ENCODE measurements around the gene SMYD3.

The SMYD3 gene

GRCh38 chr1:246203180-246203579 lies 303.9 kb downstream of the SMYD3 start:
- no peak for DNase-seq

DNA sequence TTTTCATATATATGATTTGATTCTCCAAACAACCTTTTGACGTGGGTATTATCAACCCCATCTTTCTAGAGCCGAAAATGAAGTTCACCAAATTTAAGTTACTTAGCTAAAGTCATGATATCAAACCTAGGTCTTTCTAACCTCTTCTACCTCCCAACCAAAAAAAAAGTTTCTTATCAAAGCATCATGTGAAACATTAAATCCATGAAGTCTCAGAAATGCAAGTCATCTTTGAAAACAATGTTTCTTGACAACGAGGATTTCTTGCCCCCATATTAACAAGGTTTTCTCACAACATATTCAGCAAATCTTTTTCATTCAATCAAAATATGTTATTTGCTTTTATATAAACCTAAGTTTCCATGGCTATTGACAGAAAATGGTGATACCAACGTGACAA lies 306.3 kb downstream of the SMYD3 start:
- DNase-seq = no peak

DNA sequence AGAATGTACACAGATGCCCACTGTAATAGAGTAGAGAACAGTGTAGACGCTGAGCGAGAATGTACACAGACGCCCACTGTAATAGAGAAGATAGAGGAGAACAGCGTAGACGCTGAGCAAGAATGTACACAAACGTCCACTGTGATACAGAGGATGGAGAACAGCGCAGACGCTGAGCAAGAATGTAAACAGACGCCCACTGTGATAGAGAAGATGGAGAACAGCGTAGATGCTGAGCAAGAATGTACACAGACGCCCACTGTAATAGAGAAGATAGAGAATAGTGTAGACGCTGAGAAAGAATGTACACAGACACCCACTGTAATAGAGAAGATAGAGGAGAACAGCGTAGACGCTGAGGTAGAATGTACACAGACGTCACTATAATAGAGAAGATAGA lies 306.9 kb downstream of the SMYD3 start:
- no peak for DNase-seq

GRCh38 chr1:246199086-246199645 lies 307.9 kb downstream of the SMYD3 start:
- DNase-seq = no peak

GRCh38 chr1:246198115-246198816 lies 308.8 kb downstream of the SMYD3 start:
- DNase-seq = no peak

GRCh38 chr1:246197076-246197475 lies 310.0 kb downstream of the SMYD3 start:
- no peak for DNase-seq

- no peak for DNase-seq
These were observed 311.8 kb downstream of the SMYD3 start for GRCh38 chr1:246195296-246195695.

DNA sequence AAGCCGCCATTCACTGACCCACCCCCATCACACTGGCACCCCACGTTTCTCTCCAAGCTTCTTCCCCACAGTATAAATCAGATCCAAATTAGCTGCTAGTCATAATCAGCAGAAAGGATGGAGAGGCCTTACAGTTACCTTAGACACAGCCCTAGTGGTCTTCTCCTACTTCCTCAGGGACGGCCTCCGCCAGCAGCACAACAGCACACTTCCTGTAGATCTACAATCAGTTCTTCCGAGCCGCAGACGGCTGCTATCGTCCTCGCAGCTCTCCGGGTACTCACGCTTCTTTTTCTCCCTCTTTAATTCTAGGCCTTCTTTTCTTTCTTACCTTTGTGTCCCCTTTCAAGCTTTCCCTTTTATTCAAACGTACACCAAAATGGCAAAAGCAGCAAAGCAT lies 313.5 kb downstream of the SMYD3 start:
- DNase-seq = no peak

DNA sequence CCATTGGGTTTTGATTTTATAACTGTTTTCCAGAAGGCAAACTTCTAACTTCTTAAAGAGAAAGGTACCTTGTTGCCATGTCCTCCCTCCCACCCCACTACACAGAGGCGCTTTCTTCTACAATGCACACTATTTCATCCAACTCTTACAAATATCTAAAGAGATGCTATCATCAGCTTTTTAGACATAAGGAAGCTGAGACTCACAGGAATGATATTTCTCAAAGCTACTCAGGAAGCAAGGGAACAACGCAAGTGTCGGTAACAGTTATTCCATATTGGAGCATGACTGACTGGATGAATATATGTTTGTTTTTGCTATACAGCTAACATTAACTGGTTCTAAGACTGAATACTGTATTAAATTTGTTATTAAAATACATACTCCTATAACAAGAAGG lies 318.0 kb downstream of the SMYD3 start:
- no peak for DNase-seq

- DNase-seq = no peak
These were observed 319.2 kb downstream of the SMYD3 start for GRCh38 chr1:246187834-246188372.

- no peak for DNase-seq
These were observed 322.6 kb downstream of the SMYD3 start for GRCh38 chr1:246184503-246184902.

DNA sequence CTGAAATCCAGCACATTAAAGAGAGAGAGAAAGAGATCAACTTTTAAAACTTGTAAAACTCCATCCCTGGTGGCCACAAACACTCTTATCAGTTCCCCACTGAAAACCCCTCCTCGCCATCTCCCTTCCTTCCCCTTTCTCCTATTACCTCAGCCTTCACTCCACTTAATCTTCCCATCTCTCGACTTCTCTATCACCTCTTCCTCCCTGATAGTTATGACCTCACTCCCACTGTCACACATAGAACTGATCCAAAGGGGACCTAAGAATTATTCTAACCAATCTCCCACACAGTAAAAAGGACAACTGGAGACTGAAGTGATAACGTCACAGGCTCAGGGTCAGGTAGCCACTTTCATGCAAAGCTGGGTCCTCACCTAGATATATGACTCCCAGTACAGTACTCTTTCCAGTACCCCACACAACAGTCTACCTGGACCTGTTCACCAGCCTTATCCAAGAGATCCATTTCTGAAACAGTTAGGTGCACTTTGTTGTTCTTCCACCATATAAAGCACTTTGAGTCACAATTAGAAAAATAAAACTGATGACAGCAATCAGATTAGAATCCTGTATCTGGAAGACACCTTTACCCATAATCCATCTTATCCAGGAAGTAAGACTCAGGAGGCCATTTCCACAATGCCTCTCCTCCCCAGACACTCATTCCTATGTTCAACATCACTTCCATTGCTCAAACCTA lies 324.8 kb downstream of the SMYD3 start:
- DNase-seq = no peak

DNA sequence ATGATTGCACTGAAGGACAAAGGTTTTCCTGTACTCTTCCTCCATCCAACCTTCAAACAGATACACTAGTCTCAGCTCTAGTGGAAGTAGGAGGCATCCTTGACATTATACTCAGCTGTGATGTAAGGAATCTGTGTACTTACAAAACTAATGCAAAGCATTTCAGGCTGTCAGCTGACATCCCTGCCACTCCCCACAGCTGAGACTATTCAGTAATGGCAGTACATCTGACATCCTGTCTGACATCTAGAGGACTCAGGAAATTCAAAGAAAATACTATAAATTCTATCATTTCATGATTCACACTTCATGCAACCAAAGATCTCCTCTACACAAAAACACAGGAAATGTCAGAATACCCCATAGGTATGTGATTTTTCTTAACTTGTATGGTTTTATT lies 325.8 kb downstream of the SMYD3 start:
- DNase-seq = no peak

DNA sequence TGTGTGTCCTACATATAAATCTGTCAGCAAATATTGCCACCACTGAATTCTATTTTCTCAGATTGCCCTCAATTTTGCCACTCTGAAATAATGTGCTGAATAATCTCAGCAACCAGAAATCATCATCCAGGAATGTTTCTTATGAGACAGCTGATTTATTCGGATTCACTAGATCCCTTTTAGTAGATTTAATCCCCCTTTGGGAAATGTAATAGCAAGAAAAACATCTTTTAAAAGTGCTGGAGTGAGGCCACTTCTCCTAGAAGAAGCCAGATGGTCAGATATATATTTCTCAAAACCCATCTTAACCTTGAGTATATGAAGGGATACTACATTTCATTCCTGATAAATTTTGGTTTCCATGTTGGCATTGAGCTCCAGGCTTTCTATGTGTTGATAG lies 327.7 kb downstream of the SMYD3 start:
- no peak for DNase-seq

DNA sequence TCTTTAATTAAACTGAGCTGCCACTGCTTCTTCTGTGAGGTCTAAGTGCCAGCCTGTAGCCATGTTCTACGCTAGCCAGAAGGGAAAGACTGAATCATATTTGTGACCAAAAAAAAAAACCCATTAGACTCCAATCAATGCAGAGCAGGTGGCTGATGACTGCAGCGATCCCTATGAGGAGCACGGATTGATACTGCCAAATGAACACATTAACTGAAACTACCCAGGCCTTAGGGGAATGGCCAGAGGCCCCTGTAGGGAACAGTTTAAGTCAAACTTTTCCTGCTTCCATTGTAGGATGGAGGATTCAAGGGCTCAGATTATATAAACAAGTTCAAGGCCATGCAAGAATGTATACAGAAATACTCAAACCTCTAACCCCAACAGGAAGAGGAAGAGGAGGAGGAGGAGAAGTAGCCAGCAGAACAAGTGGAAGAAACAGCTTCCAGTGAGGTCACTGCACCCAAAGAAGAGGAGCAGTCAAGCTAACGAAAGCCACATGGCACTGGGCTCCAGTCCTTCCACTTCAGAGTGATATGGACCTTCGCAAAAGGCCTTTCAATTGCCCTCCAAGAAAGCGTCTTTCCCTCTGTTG lies 328.3 kb downstream of the SMYD3 start:
- DNase-seq = no peak

DNA sequence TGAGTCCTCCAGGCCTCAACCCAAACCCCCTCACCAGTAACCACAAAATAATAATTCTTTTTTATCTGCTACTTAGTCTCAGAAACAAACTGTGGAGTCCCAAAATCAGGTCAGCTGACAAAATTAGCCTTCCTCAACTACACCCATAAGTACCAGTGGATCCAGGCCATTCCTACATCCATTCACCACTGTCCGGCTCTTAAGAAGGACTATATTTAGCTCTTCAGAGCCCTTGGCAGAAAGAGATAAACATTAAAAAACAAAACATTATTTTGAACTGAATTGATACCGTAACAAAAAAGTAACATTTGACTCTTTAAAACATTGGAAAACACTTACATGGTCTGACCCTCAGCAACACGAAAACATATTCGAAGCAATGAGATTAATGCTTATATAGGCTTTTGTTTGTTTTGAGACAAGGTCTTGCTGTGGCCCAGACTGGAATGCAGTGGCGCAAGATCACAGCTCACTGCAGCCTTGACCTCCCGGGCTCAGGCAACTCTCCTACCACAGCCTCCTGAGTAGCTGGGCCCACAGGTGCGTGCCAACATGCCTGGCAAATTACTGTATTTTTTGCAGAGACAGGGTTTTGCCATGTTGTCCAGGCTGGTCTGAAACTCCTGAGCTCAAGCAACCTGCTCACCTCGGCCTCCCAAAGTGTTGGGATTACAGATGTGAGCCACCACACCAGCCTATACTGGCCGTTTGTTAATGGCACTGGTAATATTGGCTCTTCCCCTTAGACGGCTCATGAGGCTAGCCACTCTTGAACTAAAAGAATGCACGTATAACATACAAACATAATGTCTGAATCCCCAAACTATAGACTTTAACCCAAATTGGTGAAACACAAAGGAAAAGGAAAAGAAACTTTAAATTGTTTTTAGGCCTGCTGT lies 330.7 kb downstream of the SMYD3 start:
- DNase-seq = no peak

- no peak for DNase-seq
These were observed 336.4 kb downstream of the SMYD3 start for GRCh38 chr1:246170574-246171261.

- no peak for DNase-seq
These were observed 337.6 kb downstream of the SMYD3 start for GRCh38 chr1:246169486-246169885.

- DNase-seq = no peak
These were observed 338.1 kb downstream of the SMYD3 start for GRCh38 chr1:246169019-246169418.

DNA sequence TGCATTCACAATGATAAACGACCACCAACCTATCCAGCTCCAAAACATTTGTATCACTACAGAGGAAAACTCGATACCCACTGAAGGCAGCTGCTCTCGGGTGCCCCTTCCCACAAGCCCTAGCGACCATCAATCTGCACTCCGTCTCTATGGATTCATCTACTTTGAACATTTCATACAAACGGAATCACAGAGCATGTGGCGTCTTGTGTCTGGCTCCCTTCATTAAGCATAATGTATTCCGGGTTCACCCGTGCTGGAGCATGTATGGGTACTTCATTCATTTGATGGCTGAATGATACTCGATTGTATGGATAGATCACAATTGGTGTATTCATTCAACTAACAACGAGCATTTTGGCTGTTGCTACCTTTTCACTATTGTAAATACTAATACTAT lies 340.2 kb downstream of the SMYD3 start:
- no peak for DNase-seq

- DNase-seq = no peak
These were observed 341.0 kb downstream of the SMYD3 start for GRCh38 chr1:246165826-246166709.
